ENCODE data around the gene ERC1. TPM values are rescaled to one million over a fixed set of nuclear protein-coding genes. Genes with fewer than 3 reads are reported as not detected.

The ERC1 gene
- total and polyA plus RNA-seq, 2 of the 4 experiments (the other 2 are of a cell fraction) = 11.6 to 25.6 TPM

- Histone ChIP-seq H2AK9ac (replicated peaks; ENCODE audit: low read depth, low read length, poor library complexity) (peak overlapping the region; percentile 80), H4K8ac (ENCODE audit: low read depth in 2 of 2, low read length in 2 of 2) (peak overlapping the region; percentile 34 to 89; a peak in 3 of 4 replicates), H3K4ac (ENCODE audit: low read depth, low read length) (peak overlapping the region; percentile 93), H3K36me3 (ENCODE audit: control insufficient read depth, insufficient read depth, low read length) (no peaks in the 10 kb centered on the region), H4K20me1 (ENCODE audit: insufficient read depth, low read length) (no peaks in the 10 kb centered on the region), H2BK5ac (ENCODE audit: low read depth, low read length, poor library complexity, severe bottlenecking) (peak overlapping the region; percentile 92), H3K79me1 (ENCODE audit: low read depth in 1 of 2, low read length in 2 of 2) (no peaks in the 10 kb centered on the region), H4K5ac (ENCODE audit: low read depth, low read length) (peak overlapping the region; percentile 86), H3K9me1 (ENCODE audit: insufficient read depth, low read length) (peaks cover 6% of the 10 kb centered on the region; the same call in 1 of the 2 replicates), H3K9me3 (ENCODE audit: control insufficient read depth, insufficient read depth, low read length) (no peaks in the 10 kb centered on the region), H3K9ac (ENCODE audit: low read depth, low read length) (no peak overlapping the region), H3K56ac (ENCODE audit: extremely low read depth, insufficient read depth, low read length) (no peak overlapping the region), H4K91ac (ENCODE audit: insufficient read depth, low read depth, low read length) (peak overlapping the region; percentile 96), H2AK5ac (ENCODE audit: low read depth, low read length) (peak overlapping the region; percentile 89), H3K14ac (replicated peaks; ENCODE audit: low read depth, low read length) (peak overlapping the region; percentile 74), H3K27ac (ENCODE audit: insufficient read depth, low read length) (no peak overlapping the region), H3K4me1 (ENCODE audit: control insufficient read depth, insufficient read depth, low read length) (peaks cover 13% of the 10 kb centered on the region), H2BK15ac (ENCODE audit: low read depth, low read length) (peak overlapping the region; percentile 92; the same call in 2 of the 3 replicates), H3K4me2 (ENCODE audit: low read depth, low read length) (no peak overlapping the region), H3K27me3 (ENCODE audit: control insufficient read depth, insufficient read depth, low read length) (no peaks in the 10 kb centered on the region), H2BK120ac (ENCODE audit: low read depth, low read length) (peak overlapping the region; percentile 97), H3K18ac (ENCODE audit: low read depth, low read length) (peak overlapping the region; percentile 92), H3K23ac (ENCODE audit: low read depth, low read length) (peak overlapping the region; percentile 63; the same call in 1 of the 2 replicates), H3K4me3 (ENCODE audit: insufficient read depth, low read depth, low read length) (no peak overlapping the region), H2AFZ (replicated peaks; ENCODE audit: low read length, poor library complexity) (peak overlapping the region; percentile 57), H2BK20ac (ENCODE audit: low read depth, low read length) (peak overlapping the region; percentile 99)
- no peak for ATAC-seq (ENCODE audit: low read depth)
- CTCF ChIA-PET = no interaction called here
- POLR2A ChIA-PET (ENCODE audit: unreplicated experiment) = interaction anchor here (0.6 kb wide), 1 partner anchor 20 kb away, joined by 3 read pairs; no protein-coding TSS in a partner anchor
- dilution Hi-C loops (cut with HindIII; ENCODE audit: low sequenced_read_pairs, unreplicated experiment) = no loop called here
- no peak for DNase-seq
- intact Hi-C loops (cut with micrococcal nuclease) = no loop called here
- 80% methylated on average over 1 of the region's 12 CpGs; no CpG with 5 or more reads in 1 of the 2 experiments for WGBS, 2 experiments (ENCODE audit: extremely low coverage in 2 of 2, insufficient read length in 1 of 2)
- in situ Hi-C loops (cut with MboI; ENCODE audit: low sequenced_read_pairs) = no loop called here
- TF ChIP-seq RFX5 (IDR thresholded peaks at IDR 0.05; ENCODE audit: low read depth, low read length) = no peak
- no peak for TF ChIP-seq MAFK (IDR thresholded peaks at IDR 0.05; ENCODE audit: low read depth, low read length)
- no peak for TF ChIP-seq CHD1 (IDR thresholded peaks at IDR 0.05; ENCODE audit: low read depth, low read length)
- TF ChIP-seq NFE2L2 (IDR thresholded peaks at IDR 0.05; ENCODE audit: low read depth, low read length) = no peak
- no peak for TF ChIP-seq CEBPB (IDR thresholded peaks at IDR 0.05; ENCODE audit: low read depth, low read length)
- no peak for TF ChIP-seq POLR2A (IDR thresholded peaks at IDR 0.05; ENCODE audit: low read depth, low read length)
- no peak for TF ChIP-seq SMC3 (IDR thresholded peaks at IDR 0.05; ENCODE audit: low read depth, low read length)
- TF ChIP-seq USF2 (IDR thresholded peaks at IDR 0.05; ENCODE audit: low read depth, low read length) = no peak
- no peak for TF ChIP-seq MXI1 (IDR thresholded peaks at IDR 0.05; ENCODE audit: borderline replicate concordance, low read depth, low read length)
- TF ChIP-seq RCOR1 (IDR thresholded peaks at IDR 0.05; ENCODE audit: insufficient replicate concordance, low read length) = no peak
- no peak for TF ChIP-seq CTCF (conservative IDR thresholded peaks at IDR 0.05; ENCODE audit: low read depth, low read length)
- TF ChIP-seq MAZ (IDR thresholded peaks at IDR 0.05; ENCODE audit: borderline replicate concordance, low read depth, low read length) = no peak
- no peak for TF ChIP-seq BHLHE40 (IDR thresholded peaks at IDR 0.05; ENCODE audit: low read depth, low read length)
- no peak for TF ChIP-seq RAD21 (IDR thresholded peaks at IDR 0.05; ENCODE audit: low read length)
- no peak for TF ChIP-seq ELK1 (IDR thresholded peaks at IDR 0.05; ENCODE audit: borderline replicate concordance, low read depth, low read length)
- BruUV-seq (replicated peaks) = no TSS peak
Measured at GRCh38 chr12:1499351-1499750, 508.3 kb downstream of the ERC1 start.
